Islet of Langerhans (tissue), 1 donor: ENCODE measurements around the gene CDH13.

ENCODE experiments used
- FAIRE-seq: peaks from one replicate; lab custom pipeline; 2011; peaks lifted over from hg19 to GRCh38; lab: Jason Lieb, UNC

Gene CDH13

GRCh38 chr16:82653550-82654511 lies 27.1 kb downstream of the CDH13 start:
- no peak for FAIRE-seq

GRCh38 chr16:82655072-82655714 lies 28.4 kb downstream of the CDH13 start:
- FAIRE-seq: no peak

GRCh38 chr16:82655720-82656490 lies 29.1 kb downstream of the CDH13 start:
- no peak for FAIRE-seq

- FAIRE-seq: no peak
Observed at GRCh38 chr16:82657239-82657638, 30.5 kb downstream of the CDH13 start.

- no peak for FAIRE-seq
Observed at GRCh38 chr16:82657786-82658185, 31.0 kb downstream of the CDH13 start.

- no peak for FAIRE-seq
Observed at GRCh38 chr16:82658796-82659195, 32.0 kb downstream of the CDH13 start.

- no peak for FAIRE-seq
Observed at GRCh38 chr16:82660075-82660645, 33.4 kb downstream of the CDH13 start.

- FAIRE-seq: no peak
Observed at GRCh38 chr16:82660966-82661365, 34.2 kb downstream of the CDH13 start.

GRCh38 chr16:82664181-82664580 lies 37.4 kb downstream of the CDH13 start:
- FAIRE-seq: no peak

GRCh38 chr16:82665025-82665424 lies 38.3 kb downstream of the CDH13 start:
- FAIRE-seq: no peak

- no peak for FAIRE-seq
Observed at GRCh38 chr16:82667437-82667836, 40.7 kb downstream of the CDH13 start.

GRCh38 chr16:82668094-82668493 lies 41.3 kb downstream of the CDH13 start:
- FAIRE-seq: no peak

- no peak for FAIRE-seq
Observed at GRCh38 chr16:82671741-82672140, 45.0 kb downstream of the CDH13 start.

GRCh38 chr16:82672676-82673075 lies 45.9 kb downstream of the CDH13 start:
- no peak for FAIRE-seq

- FAIRE-seq: no peak
Observed at GRCh38 chr16:82675300-82675699, 48.5 kb downstream of the CDH13 start.

- FAIRE-seq: no peak
Observed at GRCh38 chr16:82681592-82681991, 54.8 kb downstream of the CDH13 start.

- FAIRE-seq: no peak
Observed at GRCh38 chr16:82682767-82683166, 56.0 kb downstream of the CDH13 start.

- no peak for FAIRE-seq
Observed at GRCh38 chr16:82684256-82684655, 57.5 kb downstream of the CDH13 start.

GRCh38 chr16:82685526-82685925 lies 58.8 kb downstream of the CDH13 start:
- no peak for FAIRE-seq

- FAIRE-seq: no peak
Observed at GRCh38 chr16:82694239-82694874, 67.6 kb downstream of the CDH13 start.

GRCh38 chr16:82695806-82696205 lies 69.0 kb downstream of the CDH13 start:
- no peak for FAIRE-seq

GRCh38 chr16:82699260-82699659 lies 72.5 kb downstream of the CDH13 start:
- FAIRE-seq: no peak
